Activated T-helper 1 cell treated with anti-CD3 and anti-CD28 coated beads, Interleukin-12 subunit alpha, Interleukin-12 subunit beta, Interleukin-2, Interleukin-4 antibody, amounts not matched to agents 30 ng/mL and 10 ng/mL and 1 ng/mL, durations not matched to agents 14 hours and 24 hours and 36 hours (primary cell): ENCODE data around the gene ANKRD2. TPM values are rescaled to one million over a fixed set of nuclear protein-coding genes. Genes with fewer than 3 reads are reported as not detected.
"Not testable (repeated sequence)": the region's sequence is repeated elsewhere in the genome, so short reads cannot be mapped to it uniquely, and the experiment has no call there.

Experiments used
- DNase-seq: peaks from one replicate; pipeline ENCODE4 v3.0.0; 2021; ENCODE audit warnings: low spot score
- H3K27ac Mint-ChIP-seq: one replicate; pipeline ENCODE4 v1.8.0; 2021; ENCODE audit warnings: mild to moderate bottlenecking, mixed read lengths
- H3K27me3 Mint-ChIP-seq: one replicate; pipeline ENCODE4 v1.8.0; 2022; ENCODE audit warnings: mild to moderate bottlenecking, moderate library complexity, mixed read lengths; ENCODE audit not compliant: insufficient read depth
- H3K36me3 Mint-ChIP-seq: one replicate; pipeline ENCODE4 v1.8.0; 2021; ENCODE audit warnings: low read depth, mixed read lengths
- H3K4me1 Mint-ChIP-seq: one replicate; pipeline ENCODE4 v1.8.0; 2021; ENCODE audit warnings: low read depth, mixed read lengths
- H3K4me3 Mint-ChIP-seq: one replicate; pipeline ENCODE4 v1.8.0; 2021; ENCODE audit warnings: mild to moderate bottlenecking, moderate library complexity, mixed read lengths
- H3K9me3 Mint-ChIP-seq: one replicate; pipeline ENCODE4 v1.8.0; 2021; ENCODE audit warnings: mixed read lengths
- intact Hi-C: fragments of 100-400 bp; cut with micrococcal nuclease; formaldehyde crosslinking; loops from one replicate; pipeline ENCODE4 v1.15.1; 2024
- total RNA-seq: library from RNA; stranded (reverse); gene quantifications from 2 replicates; pipeline ENCODE4 v1.2.3, GENCODE V29; 2022

Gene ANKRD2
- total RNA-seq, 1 donor from 2014 or later, result not detected

DNA sequence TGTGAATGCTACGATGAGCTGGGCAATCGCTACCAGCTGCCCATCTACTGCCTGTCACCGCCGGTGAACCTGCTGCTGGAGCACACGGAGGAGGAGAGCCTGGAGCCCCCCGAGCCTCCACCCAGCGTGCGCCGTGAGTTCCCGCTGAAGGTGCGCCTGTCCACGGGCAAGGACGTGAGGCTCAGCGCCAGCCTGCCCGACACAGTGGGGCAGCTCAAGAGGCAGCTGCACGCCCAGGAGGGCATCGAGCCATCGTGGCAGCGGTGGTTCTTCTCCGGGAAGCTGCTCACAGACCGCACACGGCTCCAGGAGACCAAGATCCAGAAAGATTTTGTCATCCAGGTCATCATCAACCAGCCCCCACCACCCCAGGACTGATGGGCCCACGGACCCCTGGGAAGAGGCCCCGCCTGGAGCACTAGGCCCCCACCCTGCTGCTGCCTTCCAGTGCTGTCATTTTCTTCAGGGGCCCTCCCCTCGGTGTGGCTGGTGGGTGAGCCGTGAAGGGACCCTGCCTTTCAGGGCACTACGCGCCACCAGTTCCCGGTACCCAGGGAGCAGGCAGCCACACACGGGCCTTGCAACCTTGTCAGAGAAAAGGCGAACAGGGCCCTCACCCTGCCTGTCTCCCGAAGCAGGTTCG is 2.3 kb upstream of the ANKRD2 start:
- DNase-seq, result no peak
- Mint-ChIP-seq H3K9me3 (no peaks in the 10 kb centered on the region), H3K27ac (no peak overlapping the region), H3K4me3 (no peak overlapping the region), H3K36me3 (no peaks in the 10 kb centered on the region), H3K27me3 (peaks cover 3% of the 10 kb centered on the region), H3K4me1 (no peaks in the 10 kb centered on the region)
- intact Hi-C loops, result no loop called here

DNA sequence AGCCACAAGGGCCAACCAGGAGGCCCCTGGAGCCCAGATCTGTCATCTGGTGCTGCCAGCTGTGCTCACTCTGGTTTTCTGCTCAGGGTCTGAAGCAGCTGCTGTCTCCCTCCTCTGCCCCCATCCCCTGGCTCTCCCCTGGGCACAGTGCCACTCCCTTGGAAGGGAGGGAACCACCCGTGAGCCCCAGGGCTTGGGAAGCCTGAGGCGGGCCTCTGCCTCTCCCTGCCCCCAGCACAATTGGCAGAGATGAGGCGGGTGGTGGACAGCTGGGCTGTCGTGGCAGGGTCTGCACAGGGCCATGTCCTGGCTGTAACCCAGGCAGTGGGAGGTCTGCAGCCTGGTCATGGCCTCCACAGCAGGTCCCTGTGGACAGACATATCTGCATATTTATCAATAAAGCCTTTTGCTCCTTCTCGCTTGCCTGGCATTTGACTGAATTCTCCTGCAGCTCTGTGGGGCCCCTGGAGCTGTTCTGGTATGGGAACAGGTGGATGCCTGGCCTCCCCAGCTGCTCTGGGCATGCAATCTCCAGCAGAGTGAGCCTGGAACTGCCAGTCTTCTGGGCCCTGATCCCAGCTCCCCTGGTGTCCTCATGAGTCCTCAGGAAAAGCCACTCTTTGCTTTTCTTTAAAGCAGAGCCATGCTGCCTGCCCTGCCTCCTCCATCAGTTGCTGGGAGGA is 1.6 kb upstream of the ANKRD2 start:
- no peaks in the 10 kb centered on the region for H3K9me3 Mint-ChIP-seq
- no peak overlapping the region for H3K4me3 Mint-ChIP-seq
- no peaks in the 10 kb centered on the region for H3K36me3 Mint-ChIP-seq
- DNase-seq, result no peak
- H3K4me1 Mint-ChIP-seq, result no peaks in the 10 kb centered on the region
- intact Hi-C loops, result no loop called here
- no peak overlapping the region for H3K27ac Mint-ChIP-seq
- H3K27me3 Mint-ChIP-seq, result peaks cover 4% of the 10 kb centered on the region

DNA sequence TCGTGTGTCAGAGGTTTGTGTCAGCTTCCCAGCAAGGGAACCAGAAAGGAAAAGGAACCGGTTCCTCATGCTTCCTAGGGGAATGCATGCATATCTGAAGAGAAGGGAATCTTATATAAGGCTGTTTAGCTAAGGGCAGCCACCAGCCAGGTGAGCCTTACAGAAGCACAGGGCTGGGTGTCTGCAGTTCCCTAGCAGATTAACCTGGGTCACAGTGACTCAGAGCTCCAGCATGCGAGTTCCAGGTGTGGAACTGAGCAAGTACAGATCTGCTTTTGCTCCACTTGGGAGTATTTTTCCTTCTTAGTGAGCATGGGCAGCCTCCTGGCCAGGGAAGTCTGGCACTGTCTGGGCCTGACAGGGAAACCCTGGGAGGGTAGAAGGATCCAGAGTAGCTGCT is 957 bp upstream of the ANKRD2 start:
- H3K9me3 Mint-ChIP-seq, result no peaks in the 10 kb centered on the region
- no peak overlapping the region for H3K27ac Mint-ChIP-seq

DNA sequence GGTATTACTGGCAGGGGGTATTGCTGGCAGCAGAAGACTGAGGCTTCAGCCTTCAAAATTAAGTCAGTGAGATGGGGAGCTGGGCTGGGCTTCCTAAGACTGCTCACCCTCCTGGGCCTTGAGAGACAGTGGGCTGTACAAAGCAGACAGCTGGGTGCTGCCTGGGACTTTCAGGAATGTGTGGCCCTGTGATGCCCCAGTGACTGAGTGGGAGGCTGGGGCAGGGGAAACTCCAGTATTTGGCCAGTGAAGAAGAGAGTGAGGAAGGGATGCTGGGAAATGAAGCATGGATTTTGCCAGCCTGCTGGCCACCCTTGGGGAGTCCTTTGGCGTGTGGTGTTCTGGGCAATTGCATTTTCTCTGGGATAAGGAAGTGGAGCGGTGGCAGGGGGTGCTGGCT is 442 bp downstream of the ANKRD2 start:
- no peak for DNase-seq
- H3K27me3 Mint-ChIP-seq, result peaks cover 9% of the 10 kb centered on the region
- no peaks in the 10 kb centered on the region for H3K36me3 Mint-ChIP-seq
- H3K4me1 Mint-ChIP-seq, result no peaks in the 10 kb centered on the region
- no peaks in the 10 kb centered on the region for H3K9me3 Mint-ChIP-seq
- intact Hi-C loops, result loop anchor here (2.0 kb wide), 1 partner anchor 158 kb away; no protein-coding TSS in a partner anchor
- no peak overlapping the region for H3K4me3 Mint-ChIP-seq
- no peak overlapping the region for H3K27ac Mint-ChIP-seq

More for the DNA sequence above, 957 bp upstream of the ANKRD2 start:
- no peak for DNase-seq
- no peaks in the 10 kb centered on the region for H3K36me3 Mint-ChIP-seq
- peaks cover 7% of the 10 kb centered on the region for H3K27me3 Mint-ChIP-seq
- intact Hi-C loops, result loop anchor here (1.0 to 2.0 kb wide), 2 partner anchors 41 to 159 kb away; no protein-coding TSS in a partner anchor
- no peaks in the 10 kb centered on the region for H3K4me1 Mint-ChIP-seq
- H3K4me3 Mint-ChIP-seq, result no peak overlapping the region

DNA sequence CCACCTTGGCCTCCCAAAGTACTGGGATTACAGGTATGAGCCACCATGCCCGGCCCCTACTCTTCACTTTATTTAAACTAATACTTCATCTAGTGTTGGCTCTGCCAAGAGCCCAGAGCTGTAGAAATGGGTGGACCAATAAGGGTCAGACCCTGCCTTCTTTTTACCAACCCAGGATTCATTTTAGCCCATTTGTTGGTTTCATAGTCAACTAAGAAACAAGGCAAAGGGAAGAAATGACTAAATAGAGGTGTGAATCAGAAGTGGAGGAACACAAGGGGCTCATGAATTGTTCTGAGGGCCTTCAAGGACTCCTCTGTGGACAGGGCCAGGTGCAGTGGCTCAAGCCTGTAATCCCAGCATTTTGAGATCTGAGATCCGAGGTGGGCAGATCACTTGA is 1.1 kb downstream of the ANKRD2 start:
- no peak for DNase-seq
- no peak overlapping the region for H3K27ac Mint-ChIP-seq
- no peaks in the 10 kb centered on the region for H3K9me3 Mint-ChIP-seq
- H3K27me3 Mint-ChIP-seq, result peaks cover 9% of the 10 kb centered on the region
- intact Hi-C loops, result loop anchor here (2.0 kb wide), 1 partner anchor 157 kb away; no protein-coding TSS in a partner anchor
- no peaks in the 10 kb centered on the region for H3K36me3 Mint-ChIP-seq
- H3K4me1 Mint-ChIP-seq, result no peaks in the 10 kb centered on the region
- H3K4me3 Mint-ChIP-seq, result no peak overlapping the region

DNA sequence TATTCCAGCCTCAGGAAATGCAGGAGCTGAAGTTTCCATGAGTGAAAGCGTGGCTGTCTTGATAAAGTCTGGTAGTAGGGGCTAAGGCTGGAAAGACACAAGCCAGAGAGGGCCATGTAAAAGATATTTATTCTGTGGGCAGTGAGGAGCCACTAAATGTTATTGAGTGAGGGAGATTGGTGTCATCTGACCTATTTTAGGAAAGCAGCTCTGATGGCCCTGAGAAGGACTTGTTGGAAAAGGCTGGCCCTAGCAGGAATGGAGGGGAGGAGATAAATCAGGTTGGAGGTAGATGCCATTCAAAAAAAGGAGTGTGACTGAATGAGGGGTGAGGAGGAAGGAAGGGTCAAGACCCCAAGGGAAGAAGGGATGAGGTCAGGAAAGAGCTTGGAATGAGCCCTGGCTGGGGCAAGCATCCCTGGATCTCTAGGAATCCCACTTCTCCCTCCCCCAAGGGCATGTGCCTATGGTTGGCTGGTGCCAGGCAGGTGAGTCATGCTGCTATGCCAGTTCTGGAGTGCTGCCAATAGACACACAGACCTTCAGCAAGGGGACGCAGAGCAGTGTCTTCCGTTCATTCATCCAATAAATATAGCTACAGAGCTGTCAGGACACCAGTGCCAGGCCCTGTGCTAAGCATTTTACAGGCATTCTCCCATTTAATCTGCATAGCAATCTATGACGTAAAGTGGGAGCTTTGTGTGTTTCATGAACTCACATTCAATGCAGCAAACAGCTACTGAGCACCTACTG is 2.0 kb downstream of the ANKRD2 start:
- Mint-ChIP-seq H3K9me3 (no peaks in the 10 kb centered on the region), H3K36me3 (no peaks in the 10 kb centered on the region), H3K27ac (no peak overlapping the region), H3K27me3 (peaks cover 9% of the 10 kb centered on the region), H3K4me1 (no peaks in the 10 kb centered on the region), H3K4me3 (no peak overlapping the region)
- intact Hi-C loops, result no loop called here
- DNase-seq, result no peak

DNA sequence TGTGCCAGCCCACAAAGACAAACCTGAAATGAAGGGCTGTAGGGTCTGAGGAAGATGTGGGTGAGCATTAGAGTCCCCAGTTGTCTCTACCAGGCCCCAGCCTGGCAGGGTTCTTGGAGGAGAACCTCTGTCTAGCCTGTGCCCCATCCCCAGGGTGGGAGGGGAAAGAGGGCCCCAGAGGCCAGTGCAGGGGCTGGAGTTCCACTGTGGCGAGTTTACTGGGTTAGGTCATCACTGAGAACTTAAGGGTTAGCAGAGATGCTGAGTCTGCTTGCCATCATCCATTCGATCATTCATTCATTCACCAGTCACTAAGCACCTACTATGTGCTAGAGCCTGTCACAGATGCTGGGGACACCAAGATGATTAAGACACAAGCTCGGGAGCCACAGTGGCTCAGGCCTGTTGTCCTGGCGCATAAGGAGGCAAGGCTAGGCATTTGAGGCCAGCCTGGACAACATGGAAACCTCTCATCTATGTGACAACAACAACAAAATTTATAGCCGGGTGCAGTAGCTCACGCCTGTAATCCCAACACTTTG is 2.6 kb downstream of the ANKRD2 start:
- Mint-ChIP-seq H3K27ac (no peak overlapping the region), H3K9me3 (no peaks in the 10 kb centered on the region), H3K27me3 (peaks cover 9% of the 10 kb centered on the region), H3K36me3 (no peaks in the 10 kb centered on the region), H3K4me3 (no peak overlapping the region), H3K4me1 (no peaks in the 10 kb centered on the region)
- DNase-seq, result no peak
- intact Hi-C loops, result no loop called here

DNA sequence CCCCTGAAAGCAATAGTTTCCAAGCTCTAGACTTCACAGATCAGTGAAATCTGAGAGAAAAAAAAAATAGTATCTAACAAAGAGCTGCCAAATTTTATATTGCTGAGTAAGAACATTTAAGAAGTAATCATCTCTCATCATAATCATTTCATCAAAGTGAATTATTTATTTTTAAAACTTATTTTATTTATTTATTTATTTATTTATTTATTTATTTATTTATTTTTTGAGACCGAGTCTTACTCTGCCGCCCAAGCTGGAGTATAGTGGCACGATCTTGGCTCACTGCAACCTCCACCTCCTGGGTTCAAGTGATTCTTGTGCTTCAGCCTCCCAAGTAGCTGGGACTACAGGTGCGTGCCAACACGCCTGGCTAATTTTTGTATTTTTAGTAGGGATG is 3.9 kb downstream of the ANKRD2 start:
- H3K4me3 Mint-ChIP-seq, H3K9me3 Mint-ChIP-seq, H3K27ac Mint-ChIP-seq, intact Hi-C loops, H3K36me3 Mint-ChIP-seq, DNase-seq, H3K4me1 Mint-ChIP-seq, H3K27me3 Mint-ChIP-seq: not testable (repeated sequence)

DNA sequence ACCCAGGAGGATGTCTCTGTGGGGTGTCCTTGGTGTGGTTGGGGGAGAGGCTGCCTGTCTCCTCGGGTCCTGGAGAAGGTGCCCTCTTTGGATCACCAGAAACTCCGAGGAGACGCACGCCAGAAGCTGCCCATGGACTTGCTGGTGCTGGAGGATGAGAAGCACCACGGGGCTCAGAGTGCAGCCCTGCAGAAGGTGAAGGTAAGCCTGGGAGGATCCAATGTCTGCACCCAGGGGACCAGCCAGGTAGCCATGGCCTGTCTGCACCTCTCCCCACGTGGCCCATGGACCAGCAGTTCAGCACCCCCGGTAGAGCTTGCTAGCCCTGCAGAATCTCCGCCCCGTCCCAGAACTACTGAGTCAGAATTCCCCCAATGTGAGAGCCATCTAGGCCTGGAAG is 5.1 kb downstream of the ANKRD2 start:
- no peak overlapping the region for H3K4me3 Mint-ChIP-seq

DNA sequence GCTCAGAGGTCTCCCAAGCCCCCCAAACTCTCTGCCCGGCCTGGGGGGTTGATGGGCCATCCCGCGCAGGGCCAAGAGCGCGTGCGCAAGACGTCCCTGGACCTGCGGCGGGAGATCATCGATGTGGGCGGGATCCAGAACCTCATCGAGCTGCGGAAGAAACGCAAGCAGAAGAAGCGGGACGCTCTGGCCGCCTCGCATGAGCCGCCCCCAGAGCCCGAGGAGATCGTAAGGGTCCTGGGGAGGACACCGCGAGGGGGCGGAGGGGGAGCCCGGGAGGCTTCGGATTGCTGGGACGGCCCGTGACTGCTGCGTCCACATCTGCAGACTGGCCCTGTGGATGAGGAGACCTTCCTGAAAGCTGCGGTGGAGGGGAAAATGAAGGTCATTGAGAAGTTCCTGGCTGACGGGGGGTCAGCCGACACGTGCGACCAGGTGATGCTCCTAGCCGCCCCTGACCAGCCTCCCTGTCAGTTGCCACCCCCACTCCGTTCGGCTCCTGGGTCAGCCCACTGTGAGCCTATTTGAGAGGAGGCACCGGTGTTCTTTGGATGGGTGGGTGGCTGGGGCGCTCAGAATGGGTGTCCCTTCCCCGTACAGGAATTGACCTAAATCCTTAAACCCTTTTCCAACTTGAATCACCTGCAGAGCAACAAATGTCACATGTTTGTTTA is 5.7 kb downstream of the ANKRD2 start:
- no peaks in the 10 kb centered on the region for H3K4me1 Mint-ChIP-seq
- intact Hi-C loops, result no loop called here
- no peak overlapping the region for H3K27ac Mint-ChIP-seq
- H3K36me3 Mint-ChIP-seq, result no peaks in the 10 kb centered on the region
- H3K4me3 Mint-ChIP-seq, result no peak overlapping the region
- H3K27me3 Mint-ChIP-seq, result peaks cover 7% of the 10 kb centered on the region
- no peak for DNase-seq
- H3K9me3 Mint-ChIP-seq, result no peaks in the 10 kb centered on the region

More for the DNA sequence above, 5.1 kb downstream of the ANKRD2 start:
- Mint-ChIP-seq H3K36me3 (no peaks in the 10 kb centered on the region), H3K9me3 (no peaks in the 10 kb centered on the region), H3K4me1 (no peaks in the 10 kb centered on the region), H3K27ac (no peak overlapping the region), H3K27me3 (peaks cover 9% of the 10 kb centered on the region)
- no peak for DNase-seq
- intact Hi-C loops, result no loop called here

DNA sequence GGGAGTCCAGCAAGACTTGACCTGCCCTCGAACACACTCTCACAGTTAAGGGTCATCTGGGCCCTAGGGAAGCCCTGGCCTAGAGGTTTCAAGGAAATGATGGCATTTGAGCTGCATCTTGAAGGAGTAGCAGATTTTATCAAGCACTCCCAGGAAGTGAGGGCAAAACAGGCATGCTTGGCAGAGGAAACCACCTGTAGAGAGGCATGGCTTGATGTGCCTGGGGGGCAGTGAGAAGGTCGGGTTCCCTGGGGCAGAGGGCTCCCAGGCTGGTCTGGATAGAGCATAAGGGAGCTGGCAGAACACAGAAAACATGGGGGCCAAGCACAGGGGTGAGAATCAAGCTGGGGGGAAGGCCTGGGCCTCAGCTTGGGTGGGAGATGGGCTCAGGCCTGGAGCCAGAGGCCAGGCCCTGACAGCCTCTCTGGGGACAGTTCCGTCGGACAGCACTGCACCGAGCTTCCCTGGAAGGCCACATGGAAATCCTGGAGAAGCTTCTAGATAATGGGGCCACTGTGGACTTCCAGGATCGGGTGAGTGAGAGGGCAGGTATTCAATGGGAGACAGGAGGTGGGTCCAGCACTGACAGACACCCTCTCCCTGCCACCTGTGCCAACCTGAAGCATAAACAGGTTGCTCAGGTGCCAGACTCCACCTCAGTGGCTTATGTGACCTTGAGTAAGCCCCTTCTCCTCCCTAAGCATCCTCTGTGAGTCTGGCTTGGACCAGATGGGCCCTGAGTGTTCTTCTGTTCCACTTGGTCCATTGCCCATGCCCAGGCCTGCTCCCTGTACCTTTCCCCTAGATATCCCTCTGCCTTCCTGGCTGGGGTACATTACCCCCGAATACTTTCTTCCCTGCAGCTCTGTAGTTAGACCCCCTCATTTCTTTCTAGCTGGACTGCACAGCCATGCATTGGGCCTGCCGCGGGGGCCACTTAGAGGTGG is 8.1 kb downstream of the ANKRD2 start:
- no peaks in the 10 kb centered on the region for H3K36me3 Mint-ChIP-seq
- intact Hi-C loops, result no loop called here
- H3K9me3 Mint-ChIP-seq, result no peaks in the 10 kb centered on the region
- no peak overlapping the region for H3K27ac Mint-ChIP-seq
- no peak for DNase-seq
- H3K4me1 Mint-ChIP-seq, result no peaks in the 10 kb centered on the region
- H3K4me3 Mint-ChIP-seq, result no peak overlapping the region
- peaks cover 6% of the 10 kb centered on the region for H3K27me3 Mint-ChIP-seq

DNA sequence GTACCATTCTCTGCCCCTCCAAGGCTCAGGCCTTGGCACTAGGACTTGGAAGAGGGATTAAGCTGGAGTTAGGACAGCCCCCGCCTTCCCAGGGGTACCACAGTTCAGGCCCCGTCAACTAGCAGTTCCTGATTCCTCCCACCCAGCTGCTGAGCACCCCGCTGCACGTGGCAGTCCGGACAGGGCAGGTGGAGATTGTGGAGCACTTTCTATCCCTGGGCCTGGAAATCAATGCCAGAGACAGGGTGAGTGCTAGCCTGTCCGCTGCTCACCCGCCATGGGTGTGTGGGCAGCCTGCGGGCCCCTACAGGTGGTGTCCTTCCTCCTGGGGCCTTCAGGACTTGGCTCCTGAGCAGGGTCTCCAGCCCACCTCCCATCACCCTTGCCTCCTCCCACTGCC is 9.6 kb downstream of the ANKRD2 start:
- no peak overlapping the region for H3K27ac Mint-ChIP-seq
- no peak overlapping the region for H3K4me3 Mint-ChIP-seq
- no peaks in the 10 kb centered on the region for H3K4me1 Mint-ChIP-seq
- H3K36me3 Mint-ChIP-seq, result no peaks in the 10 kb centered on the region
- no peaks in the 10 kb centered on the region for H3K9me3 Mint-ChIP-seq
- DNase-seq, result no peak
- H3K27me3 Mint-ChIP-seq, result no peaks in the 10 kb centered on the region
- intact Hi-C loops, result no loop called here
